Measurements from ENCODE around the gene FREM2. TPM values are rescaled to one million over a fixed set of nuclear protein-coding genes. Genes with fewer than 3 reads are reported as not detected.

FREM2 gene
- polyA plus RNA-seq, 2 of the 4 experiments (the other 2 are of a cell fraction), result not detected

DNA sequence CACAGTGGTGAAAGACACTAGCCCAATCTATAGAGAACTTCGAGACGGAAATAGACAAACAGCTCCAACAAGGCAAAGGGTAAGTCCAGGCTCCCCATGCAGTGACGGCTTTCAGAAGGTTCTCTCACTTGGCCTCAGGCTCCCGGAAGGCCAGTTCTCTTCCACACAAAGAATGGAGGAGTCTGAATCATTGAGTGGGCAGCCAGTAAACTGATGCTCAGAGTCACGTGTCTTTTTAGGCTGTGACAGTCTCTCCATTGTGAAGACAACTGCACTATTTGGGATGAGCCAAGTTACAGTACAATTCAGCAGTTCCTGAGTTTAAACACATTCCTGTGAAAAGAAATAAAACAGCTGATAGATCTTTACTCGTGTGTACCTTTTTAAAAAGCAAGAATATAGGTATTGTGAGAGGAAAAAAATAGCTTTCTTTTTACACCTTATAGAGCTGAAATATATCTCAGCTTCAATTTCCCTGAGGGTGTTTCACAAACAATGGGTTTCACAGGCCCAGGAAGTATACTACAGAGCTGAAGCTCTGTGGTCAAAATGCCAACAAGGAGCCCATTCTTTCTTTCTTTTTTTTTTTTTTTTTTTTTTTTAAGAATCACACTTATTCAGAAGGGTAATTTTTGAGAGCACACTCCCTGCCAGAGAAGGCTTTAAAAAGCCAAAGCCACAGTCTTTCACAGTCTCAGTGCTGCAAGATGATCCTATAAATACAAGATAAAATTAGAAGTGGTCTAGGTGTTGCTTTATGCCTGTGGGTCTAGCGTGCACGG is 135.1 kb downstream of the FREM2 start:
- no peak for FAIRE-seq
- CTCF ChIA-PET, result no interaction called here
- Histone ChIP-seq H3K4me2 (no peak overlapping the region), H3K4me3 (no peak overlapping the region), H3K4me1 (no peaks in the 10 kb centered on the region), H3K9me3 (no peaks in the 10 kb centered on the region), H3K27ac (no peak overlapping the region)
- no peak for ATAC-seq
- no peak for DNase-seq (ENCODE audit: low read depth in 1 of 2, low spot score in 1 of 2)
- POLR2A ChIA-PET, result no interaction called here
- no peak for TF ChIP-seq KDM1A (IDR thresholded peaks at IDR 0.05; ENCODE audit: low read depth)
- TF ChIP-seq, protein P1, sequence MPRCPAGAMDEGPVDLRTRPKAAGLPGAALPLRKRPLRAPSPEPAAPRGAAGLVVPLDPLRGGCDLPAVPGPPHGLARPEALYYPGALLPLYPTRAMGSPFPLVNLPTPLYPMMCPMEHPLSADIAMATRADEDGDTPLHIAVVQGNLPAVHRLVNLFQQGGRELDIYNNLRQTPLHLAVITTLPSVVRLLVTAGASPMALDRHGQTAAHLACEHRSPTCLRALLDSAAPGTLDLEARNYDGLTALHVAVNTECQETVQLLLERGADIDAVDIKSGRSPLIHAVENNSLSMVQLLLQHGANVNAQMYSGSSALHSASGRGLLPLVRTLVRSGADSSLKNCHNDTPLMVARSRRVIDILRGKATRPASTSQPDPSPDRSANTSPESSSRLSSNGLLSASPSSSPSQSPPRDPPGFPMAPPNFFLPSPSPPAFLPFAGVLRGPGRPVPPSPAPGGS (IDR thresholded peaks at IDR 0.05), result no peak
- WGBS (ENCODE audit: missing lambda C conversion rate), result 16% methylated on average over 8 of the region's 8 CpGs

DNA sequence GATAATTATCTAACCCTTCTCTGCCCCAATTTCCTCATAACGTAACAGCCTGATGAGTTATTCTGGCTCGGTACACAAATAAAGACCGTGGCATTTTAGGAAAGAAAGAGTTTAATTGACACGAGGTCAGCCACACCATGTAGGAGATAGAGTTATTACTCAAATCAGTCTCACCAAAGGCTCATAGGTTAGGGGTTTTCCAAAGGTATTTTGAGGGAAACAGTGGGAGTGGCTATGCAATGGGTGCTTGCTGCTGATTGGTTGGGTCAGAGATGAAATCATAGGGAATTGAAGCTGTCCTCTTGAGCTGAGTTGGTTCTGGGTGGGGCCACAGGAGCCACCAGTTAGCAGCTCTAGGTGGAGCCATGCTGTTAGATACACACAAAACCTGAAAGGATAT is 137.5 kb downstream of the FREM2 start:
- Histone ChIP-seq H3K4me3 (no peak overlapping the region), H3K4me1 (no peaks in the 10 kb centered on the region), H3K9me3 (no peaks in the 10 kb centered on the region), H3K4me2 (no peak overlapping the region), H3K27ac (no peak overlapping the region)
- ChIA-PET POLR2A (no interaction called here), CTCF (no interaction called here)
- FAIRE-seq (no peak), ATAC-seq (no peak), DNase-seq (ENCODE audit: low read depth in 1 of 2, low spot score in 1 of 2) (no peak)
- 34% methylated on average over 4 of the region's 4 CpGs for WGBS (ENCODE audit: missing lambda C conversion rate)
- TF ChIP-seq RCOR1 (IDR thresholded peaks at IDR 0.05; ENCODE audit: low read depth, low read length), result no peak
- no peak for TF ChIP-seq EHF (CRISPR knock-in tag; IDR thresholded peaks at IDR 0.05)
- no peak for TF ChIP-seq HOXA7 (CRISPR knock-in tag; IDR thresholded peaks at IDR 0.05)
- TF ChIP-seq, protein P2, sequence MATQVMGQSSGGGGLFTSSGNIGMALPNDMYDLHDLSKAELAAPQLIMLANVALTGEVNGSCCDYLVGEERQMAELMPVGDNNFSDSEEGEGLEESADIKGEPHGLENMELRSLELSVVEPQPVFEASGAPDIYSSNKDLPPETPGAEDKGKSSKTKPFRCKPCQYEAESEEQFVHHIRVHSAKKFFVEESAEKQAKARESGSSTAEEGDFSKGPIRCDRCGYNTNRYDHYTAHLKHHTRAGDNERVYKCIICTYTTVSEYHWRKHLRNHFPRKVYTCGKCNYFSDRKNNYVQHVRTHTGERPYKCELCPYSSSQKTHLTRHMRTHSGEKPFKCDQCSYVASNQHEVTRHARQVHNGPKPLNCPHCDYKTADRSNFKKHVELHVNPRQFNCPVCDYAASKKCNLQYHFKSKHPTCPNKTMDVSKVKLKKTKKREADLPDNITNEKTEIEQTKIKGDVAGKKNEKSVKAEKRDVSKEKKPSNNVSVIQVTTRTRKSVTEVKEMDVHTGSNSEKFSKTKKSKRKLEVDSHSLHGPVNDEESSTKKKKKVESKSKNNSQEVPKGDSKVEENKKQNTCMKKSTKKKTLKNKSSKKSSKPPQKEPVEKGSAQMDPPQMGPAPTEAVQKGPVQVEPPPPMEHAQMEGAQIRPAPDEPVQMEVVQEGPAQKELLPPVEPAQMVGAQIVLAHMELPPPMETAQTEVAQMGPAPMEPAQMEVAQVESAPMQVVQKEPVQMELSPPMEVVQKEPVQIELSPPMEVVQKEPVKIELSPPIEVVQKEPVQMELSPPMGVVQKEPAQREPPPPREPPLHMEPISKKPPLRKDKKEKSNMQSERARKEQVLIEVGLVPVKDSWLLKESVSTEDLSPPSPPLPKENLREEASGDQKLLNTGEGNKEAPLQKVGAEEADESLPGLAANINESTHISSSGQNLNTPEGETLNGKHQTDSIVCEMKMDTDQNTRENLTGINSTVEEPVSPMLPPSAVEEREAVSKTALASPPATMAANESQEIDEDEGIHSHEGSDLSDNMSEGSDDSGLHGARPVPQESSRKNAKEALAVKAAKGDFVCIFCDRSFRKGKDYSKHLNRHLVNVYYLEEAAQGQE (IDR thresholded peaks at IDR 0.05), result no peak
- TF ChIP-seq MAFK (IDR thresholded peaks at IDR 0.05; ENCODE audit: partially characterized antibody), result no peak
- TF ChIP-seq, protein P3, sequence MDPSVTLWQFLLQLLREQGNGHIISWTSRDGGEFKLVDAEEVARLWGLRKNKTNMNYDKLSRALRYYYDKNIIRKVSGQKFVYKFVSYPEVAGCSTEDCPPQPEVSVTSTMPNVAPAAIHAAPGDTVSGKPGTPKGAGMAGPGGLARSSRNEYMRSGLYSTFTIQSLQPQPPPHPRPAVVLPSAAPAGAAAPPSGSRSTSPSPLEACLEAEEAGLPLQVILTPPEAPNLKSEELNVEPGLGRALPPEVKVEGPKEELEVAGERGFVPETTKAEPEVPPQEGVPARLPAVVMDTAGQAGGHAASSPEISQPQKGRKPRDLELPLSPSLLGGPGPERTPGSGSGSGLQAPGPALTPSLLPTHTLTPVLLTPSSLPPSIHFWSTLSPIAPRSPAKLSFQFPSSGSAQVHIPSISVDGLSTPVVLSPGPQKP (IDR thresholded peaks at IDR 0.05; ENCODE audit: low read depth, low read length), result no peak

DNA sequence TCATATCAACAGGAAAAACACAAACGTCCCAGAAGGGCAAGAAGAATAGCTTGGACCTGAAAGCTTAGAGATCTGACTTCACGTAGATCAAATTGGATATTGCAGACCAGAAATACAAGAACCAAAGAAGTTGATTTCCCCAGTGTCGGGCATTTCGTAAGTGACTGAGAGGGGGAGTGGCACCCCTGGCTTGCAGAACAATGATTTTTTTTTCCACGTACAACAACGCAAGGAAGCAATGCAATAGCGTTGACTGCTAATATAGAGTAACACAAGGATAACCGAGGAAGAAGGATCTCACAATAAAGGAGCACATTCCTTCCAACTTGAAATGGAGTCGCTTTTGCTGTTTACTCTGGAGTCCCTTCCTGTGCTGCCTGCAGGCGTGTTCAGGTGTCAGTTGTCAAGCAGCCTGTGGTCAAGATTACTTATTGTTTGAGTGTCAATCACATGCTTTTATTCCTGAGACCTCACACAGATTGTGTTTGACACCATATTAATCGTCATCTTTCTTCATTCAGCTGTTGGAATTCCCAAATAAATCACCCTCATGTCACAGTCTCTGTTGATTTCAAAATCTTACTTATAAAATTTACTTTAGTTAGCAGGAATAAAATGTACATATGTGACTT is 139.4 kb downstream of the FREM2 start:
- CTCF ChIA-PET, result no interaction called here
- H3K4me1 ChIP-seq, result no peaks in the 10 kb centered on the region
- H3K4me2 ChIP-seq, result no peak overlapping the region
- WGBS (ENCODE audit: missing lambda C conversion rate), result 0% methylated on average over 11 of the region's 11 CpGs
- ATAC-seq (no peak), DNase-seq (ENCODE audit: low read depth in 1 of 2, low spot score in 1 of 2) (no peak), FAIRE-seq (no peak)
- no peak overlapping the region for H3K27ac ChIP-seq
- POLR2A ChIA-PET, result no interaction called here
- H3K9me3 ChIP-seq, result no peaks in the 10 kb centered on the region
- H3K4me3 ChIP-seq, result no peak overlapping the region
- TF ChIP-seq MAZ (IDR thresholded peaks at IDR 0.05; ENCODE audit: borderline replicate concordance, low read depth, low read length), result no peak
- TF ChIP-seq, protein P4, sequence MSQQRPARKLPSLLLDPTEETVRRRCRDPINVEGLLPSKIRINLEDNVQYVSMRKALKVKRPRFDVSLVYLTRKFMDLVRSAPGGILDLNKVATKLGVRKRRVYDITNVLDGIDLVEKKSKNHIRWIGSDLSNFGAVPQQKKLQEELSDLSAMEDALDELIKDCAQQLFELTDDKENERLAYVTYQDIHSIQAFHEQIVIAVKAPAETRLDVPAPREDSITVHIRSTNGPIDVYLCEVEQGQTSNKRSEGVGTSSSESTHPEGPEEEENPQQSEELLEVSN (IDR thresholded peaks at IDR 0.05; ENCODE audit: borderline replicate concordance, low read depth), result no peak
- TF ChIP-seq HDAC2 (IDR thresholded peaks at IDR 0.05), result no peak
- TF ChIP-seq ZFP36 (IDR thresholded peaks at IDR 0.05; ENCODE audit: borderline replicate concordance, partially characterized antibody), result no peak
- no peak for TF ChIP-seq KDM1A (IDR thresholded peaks at IDR 0.05; ENCODE audit: low read depth)
